ENCODE results near the gene IFNA21. TPM values are rescaled to one million over a fixed set of nuclear protein-coding genes. Genes with fewer than 3 reads are reported as not detected.
"Not testable (repeated sequence)": the region's sequence is repeated elsewhere in the genome, so short reads cannot be mapped to it uniquely, and the experiment has no call there.

IFNA21 gene
- total RNA-seq, 2 donors from 2014 or later = not detected

DNA sequence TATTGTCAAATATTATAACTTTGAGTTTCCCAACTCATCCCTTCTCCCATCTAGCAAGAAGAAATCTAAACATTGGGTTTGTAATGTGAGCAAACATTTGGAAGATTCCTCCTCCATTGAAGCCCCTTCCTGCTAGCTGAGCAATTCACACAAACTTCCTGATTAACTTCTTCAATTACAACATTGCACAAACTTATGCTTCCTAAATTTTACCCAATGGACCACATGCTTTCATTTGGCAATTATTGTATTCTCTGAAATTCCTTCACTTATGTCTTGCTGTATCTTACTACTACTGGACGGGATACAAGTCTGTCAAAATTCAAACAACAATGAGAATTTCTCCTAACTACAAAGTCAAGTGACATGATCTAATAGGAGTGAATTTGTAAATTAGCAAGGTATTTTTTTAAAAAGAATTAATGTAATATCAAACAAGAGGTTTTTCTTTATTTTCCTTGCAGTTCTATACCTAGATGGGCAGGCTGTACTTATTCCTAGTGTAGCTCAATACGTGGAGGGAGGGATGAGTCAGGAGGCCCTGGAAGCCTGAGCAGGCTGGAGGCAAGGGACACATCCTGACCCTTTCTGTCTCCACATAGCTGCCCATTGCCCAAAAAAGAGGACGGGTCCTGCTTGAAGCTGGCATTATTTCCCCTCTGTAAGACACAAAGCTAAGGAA, 13.0 kb downstream of the IFNA21 start:
- intact Hi-C loops (cut with DNase I) = no loop called here
- ATAC-seq = peak; percentile 12 to 22

DNA sequence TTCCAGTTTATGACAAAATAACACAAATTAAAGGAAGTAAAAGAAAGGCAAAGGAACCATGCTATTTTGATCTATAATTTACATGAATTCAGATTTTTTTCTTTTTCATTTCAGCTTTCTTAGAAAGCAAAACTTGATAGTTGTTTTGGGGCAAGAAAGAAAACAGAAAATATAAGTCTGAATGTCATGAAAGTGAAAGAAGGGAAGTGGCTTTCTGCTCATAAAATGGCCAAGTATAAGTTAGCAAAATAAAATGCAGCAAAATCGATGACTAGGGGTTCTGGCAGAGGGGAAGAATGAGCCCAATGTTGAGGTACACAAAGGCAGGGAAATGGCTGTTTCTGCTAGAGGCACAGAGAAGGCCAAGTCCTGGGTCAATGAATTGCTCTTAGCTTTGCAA, 21.9 kb downstream of the IFNA21 start:
- intact Hi-C loops (cut with DNase I) = no loop called here
- DNase-seq = no peak

More for the DNA sequence above, 13.0 kb downstream of the IFNA21 start:
- DNase-seq = no peak

DNA sequence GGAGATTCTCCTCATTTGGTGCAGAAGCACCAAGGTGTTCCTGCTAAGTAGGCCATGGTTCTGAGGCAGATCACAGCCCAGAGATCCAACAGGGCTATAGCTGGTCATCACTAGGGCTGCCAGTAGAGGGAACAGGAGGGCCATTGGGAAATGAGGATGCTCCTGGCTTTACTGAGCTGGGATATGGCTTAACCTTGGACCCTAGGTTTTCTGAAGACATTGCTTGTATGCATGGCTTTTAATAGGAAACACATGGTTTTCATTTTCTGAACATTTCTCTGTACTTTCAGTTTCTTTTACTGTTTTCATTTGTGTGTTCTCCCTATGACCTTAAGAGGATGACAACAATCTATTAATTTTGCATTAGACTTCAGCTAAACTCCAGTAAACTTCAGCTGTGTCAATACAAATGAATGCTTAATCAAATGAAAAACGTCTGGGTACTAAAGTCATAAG, 25.0 kb downstream of the IFNA21 start, which contains the start of gene IFNW1:
Gene IFNW1, minus strand, starts transcription at position 406 of the 456 bp plus-strand sequence. Its CDS starts 262 bp downstream, at position 144.
- DNase-seq (no peak), ATAC-seq (no peak)
- intact Hi-C loops (cut with DNase I) = no loop called here

More for the DNA sequence above, 21.9 kb downstream of the IFNA21 start:
- no peak for ATAC-seq

DNA sequence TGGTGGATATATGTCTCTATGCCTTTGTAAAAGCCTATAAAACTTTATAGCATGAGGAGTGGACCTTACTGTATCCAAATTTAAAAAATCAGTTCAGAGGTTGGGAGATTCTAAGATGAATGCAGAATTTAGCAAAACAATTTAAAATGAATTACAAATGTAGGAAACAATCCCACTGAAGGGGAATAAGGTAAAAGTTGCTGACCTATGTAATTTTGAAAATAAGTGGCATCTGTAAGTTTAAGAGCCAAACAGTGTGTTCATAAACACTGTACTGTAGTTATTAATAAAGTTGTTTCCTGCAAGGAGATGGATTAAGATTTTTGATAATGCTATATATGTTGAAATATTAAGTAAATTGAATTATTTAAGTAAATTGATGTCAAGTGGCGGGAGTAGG, 29.4 kb downstream of the IFNA21 start:
- DNase-seq (no peak), ATAC-seq (no peak)
- intact Hi-C loops (cut with DNase I) = no loop called here

DNA sequence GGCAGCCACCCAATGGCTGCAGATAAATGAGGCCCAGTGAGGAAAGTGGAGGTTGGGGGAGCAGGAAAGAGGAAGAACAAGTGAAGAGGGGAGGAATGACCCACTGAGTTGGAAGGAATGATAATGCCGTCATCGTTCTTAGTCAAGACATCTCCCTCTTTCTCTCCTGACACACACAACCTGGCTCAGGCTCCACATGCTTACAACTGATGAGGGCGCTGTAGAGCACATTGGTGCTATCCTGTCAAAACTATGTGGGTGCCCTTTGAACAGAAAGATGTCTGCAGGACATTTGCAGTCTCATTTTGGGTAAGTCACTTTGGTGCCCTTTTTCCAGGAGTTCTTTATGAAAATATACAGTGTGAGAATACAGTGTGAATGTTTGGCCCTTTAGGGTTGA, 30.7 kb downstream of the IFNA21 start:
- intact Hi-C loops (cut with DNase I) = no loop called here
- DNase-seq (no peak), ATAC-seq (no peak)

DNA sequence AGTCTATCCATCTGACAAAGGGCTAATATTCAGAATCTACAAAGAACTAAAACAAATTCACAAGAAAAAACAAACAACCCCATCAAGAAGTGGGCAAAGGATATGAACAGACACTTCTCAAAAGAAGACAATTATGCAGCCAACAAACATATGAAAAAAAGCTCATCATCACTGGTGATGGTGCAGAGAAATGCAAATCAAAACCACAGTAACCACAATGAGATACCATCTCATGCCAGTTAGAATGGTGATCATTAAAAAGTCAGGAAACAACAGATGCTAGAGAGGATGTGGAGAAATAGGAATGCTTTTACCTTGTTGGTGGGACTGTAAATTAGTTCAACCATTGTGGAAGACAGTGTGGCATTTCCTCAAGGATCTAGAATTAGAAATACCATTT, 38.3 kb downstream of the IFNA21 start:
- ATAC-seq; intact Hi-C loops (cut with DNase I); DNase-seq: not testable (repeated sequence)

DNA sequence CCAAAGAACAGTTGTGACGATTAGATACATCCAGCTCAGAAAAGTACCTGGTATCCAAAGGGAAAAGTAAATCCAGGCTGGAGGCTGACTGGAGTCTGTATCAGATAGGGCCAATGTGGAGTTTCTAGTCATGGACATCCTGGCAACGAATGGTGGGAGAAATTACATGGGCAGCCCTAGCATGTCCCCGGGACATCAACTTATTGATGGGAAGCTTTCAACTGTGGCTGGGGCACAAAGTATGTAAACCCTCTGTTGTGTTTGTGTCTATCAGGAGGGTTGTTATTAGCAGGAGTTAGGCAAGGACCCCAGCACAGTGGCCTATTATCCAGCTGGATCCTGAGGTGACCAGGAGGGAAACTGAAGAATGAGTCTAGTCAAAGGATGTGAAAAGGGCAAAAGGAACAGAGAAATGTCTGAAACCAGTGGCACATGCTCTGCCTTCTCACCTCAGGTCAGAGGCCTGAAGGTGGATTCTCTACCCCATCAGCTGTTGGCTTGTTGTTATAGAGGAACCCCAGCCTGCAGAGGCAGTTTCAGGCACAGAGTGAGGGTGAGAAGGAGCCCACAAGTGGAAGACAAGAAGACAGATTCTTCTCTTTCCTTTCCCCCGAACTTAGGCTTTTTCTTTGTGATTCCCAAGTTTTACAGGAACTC, 44.7 kb downstream of the IFNA21 start:
- ATAC-seq = no peak
- no peak for DNase-seq
- intact Hi-C loops (cut with DNase I) = no loop called here

DNA sequence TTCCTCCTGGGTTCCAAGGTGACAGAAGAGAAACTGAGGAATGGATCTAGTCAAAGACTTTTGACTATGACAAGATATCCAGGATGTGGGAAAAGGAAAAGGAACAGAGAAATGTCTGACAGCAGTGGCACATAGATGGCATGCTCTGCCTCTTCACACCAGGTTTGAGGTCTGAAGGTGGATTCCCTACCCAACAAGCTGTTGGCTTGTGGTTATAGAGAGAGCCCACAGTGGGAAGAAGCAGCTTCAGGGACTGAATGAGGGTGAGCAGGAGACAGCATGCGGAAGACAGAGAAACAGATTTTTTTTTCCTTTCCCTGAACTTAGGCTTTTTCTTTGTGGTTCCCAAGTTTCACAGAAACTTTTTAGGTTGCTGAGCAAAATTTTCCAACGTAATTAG, 45.4 kb downstream of the IFNA21 start:
- DNase-seq (no peak), ATAC-seq (no peak)
- intact Hi-C loops (cut with DNase I) = no loop called here

DNA sequence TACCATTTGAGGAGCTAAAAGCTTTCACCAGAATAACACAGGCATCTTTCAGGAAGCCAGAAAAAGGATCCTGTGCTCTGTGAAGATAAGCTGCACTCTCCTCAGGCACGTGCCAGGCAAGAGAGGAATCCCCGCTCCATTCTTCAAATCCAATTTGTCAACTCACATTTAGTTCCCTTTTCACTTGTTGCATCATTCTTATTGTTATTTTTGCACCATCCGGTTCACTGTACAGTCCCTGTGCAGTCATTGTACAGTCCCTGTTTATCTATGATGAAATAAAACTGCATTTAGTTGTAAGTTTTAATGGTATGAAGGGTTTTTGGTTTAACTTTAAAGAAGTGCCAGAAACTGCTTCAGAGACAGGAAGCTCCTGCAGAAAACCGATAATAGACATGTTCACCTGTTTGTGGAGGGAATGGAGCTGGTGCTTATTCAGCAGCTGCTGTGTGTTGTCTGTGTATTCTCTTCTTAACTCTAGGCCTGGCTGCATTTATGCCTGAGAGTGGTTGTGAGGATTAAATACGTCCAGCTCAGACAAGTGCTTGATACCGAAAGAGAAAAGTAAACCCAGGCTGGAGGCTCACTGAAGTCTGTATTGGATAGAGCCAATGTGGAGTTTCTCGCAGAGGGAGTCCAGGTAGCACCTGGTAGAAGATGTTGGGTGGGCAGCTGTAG, 47.2 kb downstream of the IFNA21 start:
- ATAC-seq = peak in 1 of 2 donors; percentile 38

More for the DNA sequence above, 47.2 kb downstream of the IFNA21 start:
- DNase-seq = no peak
- intact Hi-C loops (cut with DNase I) = loop anchor here in 1 of 2 donors (10.0 kb wide), 2 partner anchors 234 to 764 kb away; no protein-coding TSS in a partner anchor

Other genes with a start within 250 kb of the IFNA21 start
- gene HACD4, start 135.0 kb downstream of the IFNA21 start, total RNA-seq = 1 to 10 TPM; 1.0 to 2.1 TPM
- not detected for gene IFNB1, start 88.7 kb downstream of the IFNA21 start, total RNA-seq
- not detected for gene IFNW1, start 24.8 kb downstream of the IFNA21 start, total RNA-seq
- not detected for gene IFNA4, start 20.9 kb upstream of the IFNA21 start, total RNA-seq
- not detected for gene IFNA7, start 35.5 kb upstream of the IFNA21 start, total RNA-seq
- not detected for gene IFNA10, start 40.5 kb upstream of the IFNA21 start, total RNA-seq
- gene IFNA16, start 50.7 kb upstream of the IFNA21 start, total RNA-seq = not detected
- not detected for gene IFNA17, start 61.6 kb upstream of the IFNA21 start, total RNA-seq
- gene IFNA14, start 73.3 kb upstream of the IFNA21 start, total RNA-seq = not detected
- not detected for gene IFNA5, start 138.7 kb upstream of the IFNA21 start, total RNA-seq
- gene KLHL9, start 168.7 kb upstream of the IFNA21 start, total RNA-seq = 10 to 100 TPM; 13.0 to 14.1 TPM
- gene IFNA6, start 184.2 kb upstream of the IFNA21 start, total RNA-seq = not detected
- gene IFNA13, start 201.4 kb upstream of the IFNA21 start, total RNA-seq = not detected
- not detected for gene IFNA2, start 218.7 kb upstream of the IFNA21 start, total RNA-seq
- not detected for gene IFNA8, start 242.5 kb upstream of the IFNA21 start, total RNA-seq